H9 (cell line): ENCODE results near the gene ACRV1. TPM values are rescaled to one million over a fixed set of nuclear protein-coding genes. Genes with fewer than 3 reads are reported as not detected.

Experiments
- DNase-seq: peaks from one replicate; pipeline ENCODE4 v3.0.0-alpha.2; 2017
- H2AFZ ChIP-seq: one replicate; pipeline ENCODE4 v1.6.1; 2013; ENCODE audit warnings: mild to moderate bottlenecking, low read length, control low read depth, moderate library complexity
- H2AK5ac ChIP-seq: 2 replicates; pipeline ENCODE4 v1.6.1; 2013; ENCODE audit warnings: low read length, control low read depth, mixed read lengths; ENCODE audit not compliant: insufficient read length
- H2BK120ac ChIP-seq: one replicate; pipeline ENCODE4 v1.6.1; 2013; ENCODE audit warnings: low read depth, mild to moderate bottlenecking, low read length, control low read depth, inconsistent platforms; ENCODE audit not compliant: poor library complexity, severe bottlenecking
- H2BK12ac ChIP-seq: 2 replicates; pipeline ENCODE4 v1.6.1; 2013; ENCODE audit warnings: low read length, control low read depth, mixed read lengths, low read depth; ENCODE audit not compliant: insufficient read length
- H2BK15ac ChIP-seq: 2 replicates; pipeline ENCODE4 v1.6.1; 2013; ENCODE audit warnings: low read depth, low read length, control low read depth
- H2BK20ac ChIP-seq: one replicate; pipeline ENCODE4 v1.6.1; 2013; ENCODE audit warnings: low read depth, mild to moderate bottlenecking, low read length, control low read depth, inconsistent platforms; ENCODE audit not compliant: poor library complexity, severe bottlenecking
- H2BK5ac ChIP-seq: 2 replicates; pipeline ENCODE4 v1.6.1; 2013; ENCODE audit warnings: low read length, control low read depth, mixed read lengths; ENCODE audit not compliant: insufficient read length
- H3K14ac ChIP-seq: 2 replicates; pipeline ENCODE4 v1.6.1; 2013; ENCODE audit warnings: low read length, control low read depth; ENCODE audit not compliant: insufficient read depth
- H3K18ac ChIP-seq: 2 replicates; pipeline ENCODE4 v1.6.1; 2013; ENCODE audit warnings: low read depth, mild to moderate bottlenecking, mixed read lengths, low read length, control low read depth; ENCODE audit not compliant: insufficient read length
- H3K23ac ChIP-seq: 2 replicates; pipeline ENCODE4 v1.6.1; 2013; ENCODE audit warnings: low read length, control low read depth, mixed read lengths, low read depth; ENCODE audit not compliant: insufficient read length
- H3K23me2 ChIP-seq: 2 replicates; pipeline ENCODE4 v1.6.1; 2013; ENCODE audit warnings: low read depth, mild to moderate bottlenecking, mixed read lengths, low read length, control low read depth; ENCODE audit not compliant: insufficient read length, poor library complexity, severe bottlenecking
- H3K27ac ChIP-seq: 2 replicates; pipeline ENCODE4 v1.5.1; 2013; ENCODE audit warnings: low read length, control low read depth, mixed read lengths, low read depth; ENCODE audit not compliant: insufficient read length
- H3K27me3 ChIP-seq: 2 replicates; pipeline ENCODE4 v1.6.1; 2013; ENCODE audit warnings: low read length, control low read depth, inconsistent platforms; ENCODE audit not compliant: insufficient read depth
- H3K4ac ChIP-seq: 2 replicates; pipeline ENCODE4 v1.6.1; 2013; ENCODE audit warnings: low read depth, mild to moderate bottlenecking, control low read depth, inconsistent platforms, low read length, moderate library complexity
- H3K4me1 ChIP-seq: 2 replicates; pipeline ENCODE4 v1.6.1; 2013; ENCODE audit warnings: low read length, control low read depth, inconsistent platforms; ENCODE audit not compliant: insufficient read depth
- H3K4me2 ChIP-seq: 2 replicates; pipeline ENCODE4 v1.6.1; 2013; ENCODE audit warnings: low read length, control low read depth, mixed read lengths; ENCODE audit not compliant: insufficient read length, insufficient read depth
- H3K56ac ChIP-seq: 2 replicates; pipeline ENCODE4 v1.6.1; 2013; ENCODE audit warnings: low read depth, mild to moderate bottlenecking, mixed read lengths, low read length, control low read depth; ENCODE audit not compliant: insufficient read length
- H3K79me1 ChIP-seq: 2 replicates; pipeline ENCODE4 v1.6.1; 2013; ENCODE audit warnings: low read depth, mild to moderate bottlenecking, moderate library complexity, low read length, control low read depth, inconsistent platforms; ENCODE audit not compliant: insufficient read depth, poor library complexity, severe bottlenecking
- H3K79me2 ChIP-seq: 2 replicates; pipeline ENCODE4 v1.6.1; 2013; ENCODE audit warnings: low read length, control low read depth, inconsistent platforms; ENCODE audit not compliant: insufficient read depth
- H3K9ac ChIP-seq: 2 replicates; pipeline ENCODE4 v1.6.1; 2013; ENCODE audit warnings: low read length, control low read depth, mixed read lengths; ENCODE audit not compliant: insufficient read length; ENCODE audit errors: extremely low read depth
- H3K9me3 ChIP-seq: one replicate; pipeline ENCODE4 v1.6.1; 2013; ENCODE audit warnings: low read depth, low read length, inconsistent platforms; ENCODE audit not compliant: control insufficient read depth
- H3T11ph ChIP-seq: one replicate; pipeline ENCODE4 v1.6.1; 2013; ENCODE audit warnings: mild to moderate bottlenecking, low read length, control low read depth, inconsistent platforms
- H4K20me1 ChIP-seq: one replicate; pipeline ENCODE4 v1.6.1; 2013; ENCODE audit not compliant: control insufficient read depth, insufficient read length, insufficient read depth
- H4K5ac ChIP-seq: 2 replicates; pipeline ENCODE4 v1.6.1; 2013; ENCODE audit warnings: low read depth, mild to moderate bottlenecking, mixed read lengths, low read length, control low read depth; ENCODE audit not compliant: insufficient read length
- H4K8ac ChIP-seq: replicated peaks from 2 replicates; pipeline ENCODE4 v1.6.1; 2013; ENCODE audit warnings: low read length, control low read depth, mixed read lengths, low read depth; ENCODE audit not compliant: insufficient read length
- H4K91ac ChIP-seq: 2 replicates; pipeline ENCODE4 v1.6.1; 2013; ENCODE audit warnings: low read depth, mild to moderate bottlenecking, moderate library complexity, mixed read lengths, low read length, control low read depth; ENCODE audit not compliant: insufficient read length
- H3K27ac Mint-ChIP-seq, 3 experiments: 2 replicates in 2 of 3; 3 replicates in 1 of 3; pipeline ENCODE4 v1.8.0; 2020 to 2021; ENCODE audit warnings: mixed read lengths in 3 of 3, mild to moderate bottlenecking in 1 of 3, moderate library complexity in 1 of 3
- H3K27me3 Mint-ChIP-seq: 2 replicates; pipeline ENCODE4 v1.8.0; 2021; ENCODE audit warnings: low read depth, mild to moderate bottlenecking, moderate library complexity, mixed read lengths
- H3K36me3 Mint-ChIP-seq, 3 experiments: 2 replicates in 2 of 3; 3 replicates in 1 of 3; pipeline ENCODE4 v1.8.0; 2020 to 2021; ENCODE audit warnings: low read depth in 3 of 3, mixed read lengths in 3 of 3; ENCODE audit not compliant: insufficient read depth in 1 of 3
- H3K4me1 Mint-ChIP-seq, 2 experiments: 2 replicates each; pipeline ENCODE4 v1.8.0; 2020; ENCODE audit warnings: mixed read lengths in 2 of 2
- H3K4me3 Mint-ChIP-seq, 2 experiments: 2 replicates in 1 of 2; 3 replicates in 1 of 2; pipeline ENCODE4 v1.8.0; 2020 to 2021; ENCODE audit warnings: mild to moderate bottlenecking in 2 of 2, mixed read lengths in 2 of 2, moderate library complexity in 1 of 2
- H3K9me3 Mint-ChIP-seq, 2 experiments: 2 replicates in 1 of 2; 3 replicates in 1 of 2; pipeline ENCODE4 v1.8.0; 2020; ENCODE audit warnings: mild to moderate bottlenecking in 2 of 2, mixed read lengths in 2 of 2, moderate library complexity in 1 of 2
- WGBS: extraction: QIAGEN DNeasy Blood & Tissue Kit; methylation state at CpG from one replicate; pipeline ENCODE4 v1.1.7; 2013; ENCODE audit warnings: missing lambda C conversion rate, low lambda C conversion rate, mixed read lengths; ENCODE audit not compliant: insufficient read length; ENCODE audit errors: extremely low coverage; 5-methylcytosine and 5-hydroxymethylcytosine counted together
- total RNA-seq: library from RNA; stranded (reverse); gene quantifications from 2 replicates; pipeline ENCODE4 v1.2.1, GENCODE V29; 2021
- TF ChIP-seq, protein P1 (sequence below): fragments of 200-600 bp; sonication (generic); conservative IDR thresholded peaks from 3 replicates; pipeline ENCODE4 v1.8.0; 2021; ENCODE audit warnings: antibody characterized with exemption, mild to moderate bottlenecking

ACRV1 gene
- total RNA-seq, 1 experiment from 2014 or later: not detected

DNA sequence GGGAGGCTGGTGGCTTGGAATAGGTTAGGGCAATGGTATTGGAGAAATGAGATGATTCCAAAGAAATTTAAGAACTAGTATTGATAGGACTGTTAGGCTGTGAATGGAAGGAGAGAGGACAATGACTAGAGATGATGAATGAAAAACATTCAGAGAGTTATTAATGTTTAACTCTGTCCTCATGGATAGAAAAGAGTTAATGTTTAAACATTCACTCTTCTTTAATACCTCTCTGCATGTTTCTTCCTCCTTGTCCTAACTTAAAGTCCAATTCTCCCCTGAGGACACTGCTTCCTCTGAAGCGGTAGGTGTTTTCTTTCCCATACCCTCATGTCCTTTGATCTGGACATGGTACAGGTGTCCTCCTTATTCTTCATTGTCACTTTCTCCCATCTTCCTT is 42.3 kb downstream of the ACRV1 start:
- no peak overlapping the region for H3K23ac ChIP-seq
- H3K14ac ChIP-seq: no peak overlapping the region
- Mint-ChIP-seq H3K4me3 (no peak overlapping the region), H3K9me3 (no peaks in the 10 kb centered on the region), H3K27ac (no peak overlapping the region), H3K27me3 (no peaks in the 10 kb centered on the region), H3K36me3 (peaks cover 41 to 77% (median 76%) of the 10 kb centered on the region in 3 experiments; a peak in 6 of 7 replicates), H3K4me1 (no peaks in the 10 kb centered on the region)
- no peak for DNase-seq
- H3K9ac ChIP-seq: no peak overlapping the region
- H2BK12ac ChIP-seq: no peak overlapping the region
- no peaks in the 10 kb centered on the region for H3K23me2 ChIP-seq
- no peaks in the 10 kb centered on the region for H3K27me3 ChIP-seq
- no peaks in the 10 kb centered on the region for H3K4me1 ChIP-seq
- no peak overlapping the region for H3K4ac ChIP-seq
- no peaks in the 10 kb centered on the region for H4K20me1 ChIP-seq
- no peak overlapping the region for H2BK20ac ChIP-seq
- H4K91ac ChIP-seq: no peak overlapping the region
- H2AK5ac ChIP-seq: no peak overlapping the region
- H2BK5ac ChIP-seq: no peak overlapping the region
- no CpG with 5 or more reads among the region's 1 CpG for WGBS
- TF ChIP-seq, protein P1, sequence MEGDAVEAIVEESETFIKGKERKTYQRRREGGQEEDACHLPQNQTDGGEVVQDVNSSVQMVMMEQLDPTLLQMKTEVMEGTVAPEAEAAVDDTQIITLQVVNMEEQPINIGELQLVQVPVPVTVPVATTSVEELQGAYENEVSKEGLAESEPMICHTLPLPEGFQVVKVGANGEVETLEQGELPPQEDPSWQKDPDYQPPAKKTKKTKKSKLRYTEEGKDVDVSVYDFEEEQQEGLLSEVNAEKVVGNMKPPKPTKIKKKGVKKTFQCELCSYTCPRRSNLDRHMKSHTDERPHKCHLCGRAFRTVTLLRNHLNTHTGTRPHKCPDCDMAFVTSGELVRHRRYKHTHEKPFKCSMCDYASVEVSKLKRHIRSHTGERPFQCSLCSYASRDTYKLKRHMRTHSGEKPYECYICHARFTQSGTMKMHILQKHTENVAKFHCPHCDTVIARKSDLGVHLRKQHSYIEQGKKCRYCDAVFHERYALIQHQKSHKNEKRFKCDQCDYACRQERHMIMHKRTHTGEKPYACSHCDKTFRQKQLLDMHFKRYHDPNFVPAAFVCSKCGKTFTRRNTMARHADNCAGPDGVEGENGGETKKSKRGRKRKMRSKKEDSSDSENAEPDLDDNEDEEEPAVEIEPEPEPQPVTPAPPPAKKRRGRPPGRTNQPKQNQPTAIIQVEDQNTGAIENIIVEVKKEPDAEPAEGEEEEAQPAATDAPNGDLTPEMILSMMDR: no peak
- no peak overlapping the region for H3K18ac ChIP-seq
- no peak overlapping the region for H3T11ph ChIP-seq
- H3K27ac ChIP-seq: no peak overlapping the region
- no peak overlapping the region for H2AFZ ChIP-seq
- H3K56ac ChIP-seq: no peak overlapping the region
- H3K79me1 ChIP-seq: no peaks in the 10 kb centered on the region
- H4K8ac ChIP-seq: no peak overlapping the region
- no peak overlapping the region for H4K5ac ChIP-seq
- H2BK15ac ChIP-seq: no peak overlapping the region
- H2BK120ac ChIP-seq: no peak overlapping the region
- H3K4me2 ChIP-seq: no peak overlapping the region
- H3K9me3 ChIP-seq: no peaks in the 10 kb centered on the region
- 0 out of 2 replicates have a peak, but pooled peaks cover 2% of the 10 kb centered on the region for H3K79me2 ChIP-seq
